Sigmoid colon (tissue), 7 donors: ENCODE results near the gene DOK5. TPM values are rescaled to one million over a fixed set of nuclear protein-coding genes. Genes with fewer than 3 reads are reported as not detected.

Experiments
- DNase-seq: peaks from one replicate; pipeline ENCODE4 v3.0.0-alpha.2; 2019
- H3K27ac ChIP-seq, 4 donors: fragments of 200-600 bp; sonication (generic); one replicate each; pipeline ENCODE4 v1.5.1; 2016 to 2019; ENCODE audit warnings: mild to moderate bottlenecking in 1 of 4
- H3K27me3 ChIP-seq, 3 donors: fragments of 200-600 bp; sonication (generic); one replicate each; pipeline ENCODE4 v1.5.1; 2019; ENCODE audit warnings: mild to moderate bottlenecking in 1 of 3
- H3K36me3 ChIP-seq, 4 donors: fragments of 200-600 bp; sonication (generic); one replicate each; pipeline ENCODE4 v1.5.1; 2016 to 2019
- H3K4me1 ChIP-seq, 4 donors: fragments of 200-600 bp; sonication (generic); one replicate each; pipeline ENCODE4 v1.5.1; 2017 to 2019
- H3K4me3 ChIP-seq, 4 donors: fragments of 200-600 bp; sonication (generic); one replicate each; pipeline ENCODE4 v1.5.1; 2017 to 2019; ENCODE audit warnings: mild to moderate bottlenecking in 2 of 4, moderate library complexity in 1 of 4
- H3K9me3 ChIP-seq, 4 donors: fragments of 200-600 bp in 3 of 4; sonication (generic) in 3 of 4; one replicate each; pipeline versions ENCODE4 v1.5.1 to v1.6.1; 2013 to 2019
- CTCF ChIP-seq, 4 experiments: fragments of 450-650 bp in 3 of 4; fragments of 200-600 bp in 1 of 4; IDR thresholded peaks; one replicate each; pipeline ENCODE4 v1.5.1; 2016 to 2019; ENCODE audit warnings: antibody characterized with exemption in 4 of 4, mild to moderate bottlenecking in 3 of 4, moderate library complexity in 2 of 4
- EP300 ChIP-seq, 4 donors: sonication (generic); formaldehyde crosslinking; IDR thresholded peaks; one replicate each; pipeline ENCODE4 v1.6.1; 2017; ENCODE audit warnings: antibody characterized with exemption in 4 of 4
- POLR2A ChIP-seq, 2 donors: fragments of 450-650 bp; IDR thresholded peaks; one replicate each; pipeline ENCODE4 v1.6.1; 2016; ENCODE audit warnings: antibody characterized with exemption in 2 of 2, mild to moderate bottlenecking in 2 of 2, moderate library complexity in 2 of 2
- POLR2AphosphoS5 ChIP-seq, 4 donors: sonication (generic); formaldehyde crosslinking; IDR thresholded peaks; one replicate each; pipeline ENCODE4 v1.6.1; 2017; ENCODE audit warnings: antibody characterized with exemption in 4 of 4
- WGBS, 2 donors: extraction: QIAGEN DNeasy Blood & Tissue Kit; methylation state at CpG; one replicate each; pipeline ENCODE4 v1.1.7; 2013; 5-methylcytosine and 5-hydroxymethylcytosine counted together
- intact Hi-C: fragments of 100-400 bp; cut with DNase I; formaldehyde crosslinking; loops from one replicate; pipeline ENCODE4 v1.15.1; 2023
- polyA plus RNA-seq, 3 donors: library from polyadenylated mRNA; stranded (reverse); fragments of 200-250 nt; gene quantifications; one replicate each; pipeline ENCODE4 v1.2.3, GENCODE V29; 2013
- total RNA-seq, 4 donors: library from RNA; depleted of rRNA; stranded (reverse); fragments of >200 nt; gene quantifications; one replicate each; pipeline ENCODE4 v1.1.0, GENCODE V29; 2016
- donor health status: healthy with polysubstance abuse.
- donor health status: Bipolar disorder and iron deficiency.
- donor health status: healthy.

The DOK5 gene
- total and polyA plus RNA-seq, 7 donors = 0.32 to 5.0 (median 1.7) TPM; not detected in 1

GRCh38 chr20:54468082-54468481 lies 7.3 kb upstream of the DOK5 start:
- H3K27me3 ChIP-seq = no peaks in the 10 kb centered on the region
- intact Hi-C loops = no loop called here

GRCh38 chr20:54469293-54469692 lies 6.1 kb upstream of the DOK5 start:
- Histone ChIP-seq H3K36me3 (no peaks in the 10 kb centered on the region), H3K27me3 (no peaks in the 10 kb centered on the region), H3K4me3 (no peak overlapping the region), H3K4me1 (no peaks in the 10 kb centered on the region), H3K27ac (no peak overlapping the region), H3K9me3 (no peaks in the 10 kb centered on the region)
- intact Hi-C loops = no loop called here
- WGBS, 2 donors = 24 to 28% methylated on average over 2 of the region's 2 CpGs
- TF ChIP-seq POLR2A (IDR thresholded peaks at IDR 0.05) (no peak), CTCF (IDR thresholded peaks at IDR 0.05) (no peak), POLR2AphosphoS5 (IDR thresholded peaks at IDR 0.05) (no peak), EP300 (IDR thresholded peaks at IDR 0.05) (no peak)
- no peak for DNase-seq

More at GRCh38 chr20:54468082-54468481, 7.3 kb upstream of the DOK5 start:
- TF ChIP-seq POLR2A (IDR thresholded peaks at IDR 0.05) (no peak), CTCF (IDR thresholded peaks at IDR 0.05) (no peak), EP300 (IDR thresholded peaks at IDR 0.05) (no peak), POLR2AphosphoS5 (IDR thresholded peaks at IDR 0.05) (no peak)
- no peak for DNase-seq
- Histone ChIP-seq H3K9me3 (no peaks in the 10 kb centered on the region), H3K36me3 (no peaks in the 10 kb centered on the region), H3K4me1 (no peaks in the 10 kb centered on the region), H3K27ac (no peak overlapping the region), H3K4me3 (no peak overlapping the region)
- 79 to 85% methylated on average over 3 of the region's 3 CpGs for WGBS, 2 donors

GRCh38 chr20:54469952-54470351 lies 5.4 kb upstream of the DOK5 start:
- Histone ChIP-seq H3K4me1 (no peaks in the 10 kb centered on the region), H3K36me3 (no peaks in the 10 kb centered on the region), H3K4me3 (no peak overlapping the region), H3K9me3 (no peaks in the 10 kb centered on the region), H3K27me3 (no peaks in the 10 kb centered on the region), H3K27ac (no peak overlapping the region)
- no peak for DNase-seq
- intact Hi-C loops = no loop called here
- 44 to 78% methylated on average over 1 of the region's 1 CpG for WGBS, 2 donors
- TF ChIP-seq POLR2A (IDR thresholded peaks at IDR 0.05) = no peak
- no peak for TF ChIP-seq EP300 (IDR thresholded peaks at IDR 0.05)
- no peak for TF ChIP-seq CTCF (IDR thresholded peaks at IDR 0.05)
- no peak for TF ChIP-seq POLR2AphosphoS5 (IDR thresholded peaks at IDR 0.05)

GRCh38 chr20:54470697-54471096 lies 4.7 kb upstream of the DOK5 start:
- intact Hi-C loops = no loop called here
- DNase-seq = no peak
- H3K4me3 ChIP-seq = no peak overlapping the region
- H3K27ac ChIP-seq = no peak overlapping the region
- H3K9me3 ChIP-seq = no peaks in the 10 kb centered on the region
- no peaks in the 10 kb centered on the region for H3K36me3 ChIP-seq
- H3K4me1 ChIP-seq = no peaks in the 10 kb centered on the region
- TF ChIP-seq POLR2A (IDR thresholded peaks at IDR 0.05) = no peak
- no peak for TF ChIP-seq EP300 (IDR thresholded peaks at IDR 0.05)
- 92 to 96% methylated on average over 15 of the region's 15 CpGs for WGBS, 2 donors
- H3K27me3 ChIP-seq = no peaks in the 10 kb centered on the region

GRCh38 chr20:54472607-54473006 lies 2.8 kb upstream of the DOK5 start:
- no peak for TF ChIP-seq POLR2A (IDR thresholded peaks at IDR 0.05)
- TF ChIP-seq CTCF (IDR thresholded peaks at IDR 0.05) = no peak
- no peak for TF ChIP-seq EP300 (IDR thresholded peaks at IDR 0.05)
- no peak for TF ChIP-seq POLR2AphosphoS5 (IDR thresholded peaks at IDR 0.05)
- DNase-seq = no peak
- peaks cover 0 to 14% (median 12%) of the 10 kb centered on the region in 4 donors for H3K4me1 ChIP-seq
- peaks cover 0 to 9% (median 0%) of the 10 kb centered on the region in 3 donors for H3K27me3 ChIP-seq
- H3K27ac ChIP-seq = no peak overlapping the region
- intact Hi-C loops = no loop called here
- 87 to 90% methylated on average over 5 of the region's 5 CpGs for WGBS, 2 donors
- no peak overlapping the region for H3K4me3 ChIP-seq
- no peaks in the 10 kb centered on the region for H3K36me3 ChIP-seq
- no peaks in the 10 kb centered on the region for H3K9me3 ChIP-seq
